BE2C (cell line): ENCODE results near the gene AUTS2.
A peak's percentile ranks its signal among the peaks of the same experiment; 100 is the strongest.

Source experiments
- DNase-seq: peaks from one replicate; pipeline ENCODE4 v3.0.0-alpha.2; 2020
- H3K27me3 ChIP-seq: fragments of 250-450 bp; sonication (Bioruptor Pico); 2 replicates; pipeline ENCODE4 v1.5.1; 2020; ENCODE audit warnings: mild to moderate bottlenecking
- H3K36me3 ChIP-seq: fragments of 250-450 bp; sonication (Bioruptor Pico); 2 replicates; pipeline ENCODE4 v1.5.1; 2020; ENCODE audit warnings: mild to moderate bottlenecking
- H3K4me1 ChIP-seq: fragments of 250-450 bp; sonication (Bioruptor Pico); 2 replicates; pipeline ENCODE4 v1.5.1; 2020
- H3K4me3 ChIP-seq: 2 replicates; pipeline ENCODE4 v1.5.1; 2011; ENCODE audit warnings: low read depth, low read length
- H3K9me3 ChIP-seq: fragments of 250-450 bp; sonication (Bioruptor Pico); 2 replicates; pipeline ENCODE4 v1.5.1; 2020
- CTCF ChIP-seq: IDR thresholded peaks from 2 replicates; pipeline ENCODE4 v1.5.1; 2012; ENCODE audit warnings: mild to moderate bottlenecking, low read depth, low read length

The AUTS2 gene

GRCh38 chr7:69825113-69825972 lies 227.1 kb downstream of the AUTS2 start:
- no peaks in the 10 kb centered on the region for H3K27me3 ChIP-seq
- no peaks in the 10 kb centered on the region for H3K9me3 ChIP-seq
- no peaks in the 10 kb centered on the region for H3K36me3 ChIP-seq
- peak; percentile 39 for DNase-seq
- no peak overlapping the region; the same call in 1 of the 2 replicates for H3K4me3 ChIP-seq
- H3K4me1 ChIP-seq: peaks cover 10% of the 10 kb centered on the region
- peak; percentile 47 for TF ChIP-seq CTCF

- DNase-seq: no peak
- Histone ChIP-seq H3K27me3 (no peaks in the 10 kb centered on the region), H3K4me3 (no peak overlapping the region), H3K4me1 (peaks cover 10% of the 10 kb centered on the region), H3K36me3 (no peaks in the 10 kb centered on the region), H3K9me3 (no peaks in the 10 kb centered on the region)
- no peak for TF ChIP-seq CTCF
Measured at GRCh38 chr7:69826283-69826682, 228.0 kb downstream of the AUTS2 start.

GRCh38 chr7:69827140-69827539 lies 228.9 kb downstream of the AUTS2 start:
- H3K4me1 ChIP-seq: peaks cover 10% of the 10 kb centered on the region
- no peaks in the 10 kb centered on the region for H3K27me3 ChIP-seq
- H3K4me3 ChIP-seq: no peak overlapping the region
- TF ChIP-seq CTCF: no peak
- H3K36me3 ChIP-seq: no peaks in the 10 kb centered on the region
- no peaks in the 10 kb centered on the region for H3K9me3 ChIP-seq
- no peak for DNase-seq

GRCh38 chr7:69827558-69827957 lies 229.3 kb downstream of the AUTS2 start:
- Histone ChIP-seq H3K9me3 (no peaks in the 10 kb centered on the region), H3K4me3 (no peak overlapping the region), H3K27me3 (no peaks in the 10 kb centered on the region), H3K36me3 (no peaks in the 10 kb centered on the region), H3K4me1 (peaks cover 6% of the 10 kb centered on the region)
- no peak for DNase-seq
- no peak for TF ChIP-seq CTCF

GRCh38 chr7:69832356-69832755 lies 234.1 kb downstream of the AUTS2 start:
- TF ChIP-seq CTCF: no peak
- Histone ChIP-seq H3K4me3 (no peak overlapping the region), H3K36me3 (no peaks in the 10 kb centered on the region), H3K27me3 (no peaks in the 10 kb centered on the region), H3K9me3 (no peaks in the 10 kb centered on the region), H3K4me1 (peaks cover 18% of the 10 kb centered on the region)
- DNase-seq: no peak

- TF ChIP-seq CTCF: no peak
- Histone ChIP-seq H3K36me3 (no peaks in the 10 kb centered on the region), H3K4me1 (peaks cover 23% of the 10 kb centered on the region), H3K9me3 (no peaks in the 10 kb centered on the region), H3K4me3 (no peak overlapping the region), H3K27me3 (no peaks in the 10 kb centered on the region)
- no peak for DNase-seq
Measured at GRCh38 chr7:69833964-69834363, 235.7 kb downstream of the AUTS2 start.
